NOMO-1 treated with DMSO at 0.1 percent for 48 hours (cell line): Measurements from ENCODE around the gene TDRD12.

ENCODE experiments used
- DNase-seq: peaks from one replicate; lab custom pipeline; 2025; ENCODE audit not compliant: unreplicated experiment; lab: John Stamatoyannopoulos, UW

TDRD12 gene, protein sequence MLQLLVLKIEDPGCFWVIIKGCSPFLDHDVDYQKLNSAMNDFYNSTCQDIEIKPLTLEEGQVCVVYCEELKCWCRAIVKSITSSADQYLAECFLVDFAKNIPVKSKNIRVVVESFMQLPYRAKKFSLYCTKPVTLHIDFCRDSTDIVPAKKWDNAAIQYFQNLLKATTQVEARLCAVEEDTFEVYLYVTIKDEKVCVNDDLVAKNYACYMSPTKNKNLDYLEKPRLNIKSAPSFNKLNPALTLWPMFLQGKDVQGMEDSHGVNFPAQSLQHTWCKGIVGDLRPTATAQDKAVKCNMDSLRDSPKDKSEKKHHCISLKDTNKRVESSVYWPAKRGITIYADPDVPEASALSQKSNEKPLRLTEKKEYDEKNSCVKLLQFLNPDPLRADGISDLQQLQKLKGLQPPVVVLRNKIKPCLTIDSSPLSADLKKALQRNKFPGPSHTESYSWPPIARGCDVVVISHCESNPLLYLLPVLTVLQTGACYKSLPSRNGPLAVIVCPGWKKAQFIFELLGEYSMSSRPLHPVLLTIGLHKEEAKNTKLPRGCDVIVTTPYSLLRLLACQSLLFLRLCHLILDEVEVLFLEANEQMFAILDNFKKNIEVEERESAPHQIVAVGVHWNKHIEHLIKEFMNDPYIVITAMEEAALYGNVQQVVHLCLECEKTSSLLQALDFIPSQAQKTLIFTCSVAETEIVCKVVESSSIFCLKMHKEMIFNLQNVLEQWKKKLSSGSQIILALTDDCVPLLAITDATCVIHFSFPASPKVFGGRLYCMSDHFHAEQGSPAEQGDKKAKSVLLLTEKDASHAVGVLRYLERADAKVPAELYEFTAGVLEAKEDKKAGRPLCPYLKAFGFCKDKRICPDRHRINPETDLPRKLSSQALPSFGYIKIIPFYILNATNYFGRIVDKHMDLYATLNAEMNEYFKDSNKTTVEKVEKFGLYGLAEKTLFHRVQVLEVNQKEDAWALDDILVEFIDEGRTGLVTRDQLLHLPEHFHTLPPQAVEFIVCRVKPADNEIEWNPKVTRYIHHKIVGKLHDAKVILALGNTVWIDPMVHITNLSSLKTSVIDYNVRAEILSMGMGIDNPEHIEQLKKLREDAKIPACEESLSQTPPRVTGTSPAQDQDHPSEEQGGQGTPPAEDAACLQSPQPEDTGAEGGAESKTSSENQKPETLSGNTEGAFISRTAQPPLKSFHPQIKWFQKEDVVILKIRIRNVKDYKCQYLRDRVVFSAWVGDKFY (N-terminal part only)

DNA sequence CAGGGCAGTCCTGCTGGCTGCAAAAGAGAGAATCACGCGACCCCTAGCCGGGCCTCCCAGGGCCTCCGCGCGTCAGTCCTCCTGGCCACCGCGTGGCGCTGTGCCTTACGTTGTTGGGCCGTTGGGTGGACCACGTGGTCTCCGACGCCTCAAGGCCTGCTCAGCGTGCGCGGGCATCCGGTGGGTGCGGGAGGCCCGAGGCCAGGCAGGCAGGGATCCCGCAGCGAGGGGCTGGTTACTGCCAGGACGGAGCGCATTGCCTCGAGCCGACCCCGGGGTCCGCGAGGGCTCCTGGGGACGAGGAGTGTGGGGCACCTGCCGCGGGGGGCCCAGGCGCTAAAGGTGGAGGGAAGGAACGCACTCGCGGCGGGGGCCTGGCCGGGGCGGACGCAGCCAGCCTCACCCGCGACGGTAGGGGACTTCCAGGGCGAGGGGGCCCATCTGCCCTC lies at the start of gene TDRD12:
TSS of gene TDRD12 (plus strand) at position 157 of the 449 bp plus-strand sequence. CDS start 306 bp downstream, outside the sequence.
- no peak for DNase-seq

GRCh38 chr19:32671883-32672593 lies 47.5 kb upstream of the TDRD12 start:
- no peak for DNase-seq

DNA sequence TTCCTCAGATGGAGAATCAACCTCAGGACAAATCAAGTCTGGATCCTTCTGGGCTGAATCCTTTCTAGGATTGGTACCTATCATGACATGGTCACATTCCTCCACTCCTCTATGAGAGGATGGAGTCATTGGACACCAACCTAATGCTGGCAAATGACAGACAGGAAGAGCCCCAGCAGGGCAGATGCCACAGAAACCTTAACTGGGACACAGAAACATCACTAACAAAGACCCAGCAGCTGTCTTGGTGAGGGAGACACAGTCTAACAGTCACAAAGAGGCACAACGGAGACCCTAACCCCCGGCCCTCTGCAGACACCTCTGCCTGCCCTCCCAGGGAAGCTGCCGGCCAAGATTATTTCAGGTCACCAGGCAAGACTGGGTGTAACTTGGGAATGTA lies 46.7 kb upstream of the TDRD12 start:
- no peak for DNase-seq

DNA sequence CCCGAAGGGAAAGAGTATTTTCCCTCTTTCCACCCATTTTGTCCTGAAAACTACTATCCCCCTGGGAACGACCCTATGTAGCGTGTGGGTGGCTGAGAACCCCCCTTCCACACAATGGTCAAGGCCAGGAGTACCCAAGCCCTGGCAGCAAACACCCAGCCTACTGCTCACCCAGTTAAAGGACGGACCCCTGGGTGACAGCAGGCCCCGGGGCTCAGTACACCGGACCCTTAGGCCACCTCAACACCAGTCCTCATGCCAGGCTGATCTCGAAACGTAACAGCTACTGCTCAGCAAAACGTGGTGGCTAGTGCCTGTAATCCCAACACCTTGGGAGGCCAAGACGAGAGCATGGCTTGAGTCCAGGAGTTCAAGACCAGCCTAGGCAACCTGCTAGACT lies 46.0 kb upstream of the TDRD12 start:
- no peak for DNase-seq

GRCh38 chr19:32674153-32674930 lies 45.2 kb upstream of the TDRD12 start:
- no peak for DNase-seq

- peak; percentile 98 for DNase-seq
Observed at GRCh38 chr19:32674931-32675719, 44.4 kb upstream of the TDRD12 start, which contains the start of gene ANKRD27. TSS of gene ANKRD27 (minus strand) at chr19:32675180. CDS start at chr19:32659015, 16,165 bp downstream.

GRCh38 chr19:32675720-32676185 lies 43.8 kb upstream of the TDRD12 start, which contains the start of gene RGS9BP:
TSS of gene RGS9BP (plus strand) at chr19:32675848. CDS start at chr19:32676264, 416 bp downstream.
- DNase-seq: peak; percentile 47

- no peak for DNase-seq
Observed at GRCh38 chr19:32676186-32676894, 43.2 kb upstream of the TDRD12 start.

DNA sequence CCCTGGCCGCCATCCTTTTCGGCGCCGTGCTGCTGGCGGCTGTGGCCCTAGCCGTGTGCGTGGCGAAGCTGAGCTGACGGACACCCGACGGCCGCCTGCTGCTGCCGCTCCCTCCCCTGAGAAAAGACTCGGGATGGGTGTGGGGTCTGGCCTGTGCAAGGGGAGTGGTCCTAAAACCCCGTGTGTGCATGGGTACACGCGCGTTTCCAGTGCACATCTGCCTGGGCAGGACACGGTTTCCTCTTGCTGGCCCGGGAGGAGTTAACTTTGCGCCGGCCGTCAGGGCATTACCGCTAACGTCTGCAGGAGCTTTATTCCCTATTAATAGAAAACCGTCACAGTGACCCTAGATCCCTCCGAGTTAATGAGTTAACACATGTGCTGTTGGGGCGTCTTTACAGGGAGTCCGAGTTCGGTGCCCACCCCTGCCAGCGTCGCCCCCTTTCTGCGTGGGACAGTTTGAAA lies 42.6 kb upstream of the TDRD12 start:
- DNase-seq: no peak

DNA sequence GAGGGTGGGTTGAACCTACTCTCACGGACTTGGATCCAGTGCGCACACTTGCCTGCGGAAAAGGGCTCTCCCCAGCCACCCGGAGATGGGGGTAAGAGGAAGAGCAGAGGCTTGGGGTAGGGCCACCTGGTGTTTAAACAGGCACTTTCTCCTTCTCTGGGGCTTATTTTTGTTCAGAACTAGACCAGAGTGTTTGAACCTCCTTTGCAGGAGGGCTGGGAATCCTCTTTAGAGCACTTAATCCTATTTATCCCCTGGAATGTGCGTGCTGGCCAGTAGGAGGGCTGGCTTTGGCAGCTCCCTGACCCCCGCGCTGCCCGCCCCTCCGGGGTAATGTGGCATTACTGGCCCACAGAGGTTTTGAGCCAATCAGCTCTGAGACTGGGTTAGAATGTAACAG lies 41.9 kb upstream of the TDRD12 start:
- no peak for DNase-seq

DNA sequence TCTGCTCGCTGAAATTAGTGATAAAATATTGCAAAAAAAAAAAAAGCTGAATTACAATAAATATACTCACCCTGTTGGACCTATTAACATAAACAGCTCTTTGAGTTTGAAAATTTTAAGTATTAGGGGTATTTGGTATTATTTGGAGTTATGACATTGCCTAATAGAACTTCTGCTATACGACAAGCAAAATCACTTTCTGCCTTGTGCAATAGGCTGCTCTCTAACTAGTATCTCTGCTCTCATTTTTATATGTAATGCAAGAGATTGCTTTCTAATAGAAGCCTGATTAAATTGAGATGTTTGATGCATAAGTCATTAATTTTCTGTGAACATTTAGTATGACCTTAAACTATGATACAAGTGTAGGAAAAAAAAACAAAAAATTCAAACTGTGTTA lies 38.6 kb upstream of the TDRD12 start:
- peak; percentile 40 for DNase-seq

DNA sequence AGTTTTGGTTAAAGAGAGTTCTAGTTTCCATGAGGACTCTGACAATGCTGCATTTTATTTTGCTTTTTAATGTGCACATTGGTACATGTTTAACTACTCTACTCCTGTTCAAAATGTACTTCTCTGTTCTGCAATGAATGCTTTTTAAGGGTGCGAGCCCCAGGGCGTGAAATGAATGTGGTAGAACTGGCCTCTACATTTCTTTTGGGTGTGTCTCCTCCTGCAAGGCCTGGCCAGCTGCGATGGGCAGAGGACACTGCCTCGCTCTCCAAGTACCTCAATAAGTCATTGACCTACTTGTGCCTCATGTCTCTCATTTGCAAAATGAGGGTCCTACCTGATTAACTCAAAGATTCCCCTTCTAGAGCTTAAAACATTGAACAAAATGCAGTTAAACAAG lies 37.2 kb upstream of the TDRD12 start:
- DNase-seq: no peak

DNA sequence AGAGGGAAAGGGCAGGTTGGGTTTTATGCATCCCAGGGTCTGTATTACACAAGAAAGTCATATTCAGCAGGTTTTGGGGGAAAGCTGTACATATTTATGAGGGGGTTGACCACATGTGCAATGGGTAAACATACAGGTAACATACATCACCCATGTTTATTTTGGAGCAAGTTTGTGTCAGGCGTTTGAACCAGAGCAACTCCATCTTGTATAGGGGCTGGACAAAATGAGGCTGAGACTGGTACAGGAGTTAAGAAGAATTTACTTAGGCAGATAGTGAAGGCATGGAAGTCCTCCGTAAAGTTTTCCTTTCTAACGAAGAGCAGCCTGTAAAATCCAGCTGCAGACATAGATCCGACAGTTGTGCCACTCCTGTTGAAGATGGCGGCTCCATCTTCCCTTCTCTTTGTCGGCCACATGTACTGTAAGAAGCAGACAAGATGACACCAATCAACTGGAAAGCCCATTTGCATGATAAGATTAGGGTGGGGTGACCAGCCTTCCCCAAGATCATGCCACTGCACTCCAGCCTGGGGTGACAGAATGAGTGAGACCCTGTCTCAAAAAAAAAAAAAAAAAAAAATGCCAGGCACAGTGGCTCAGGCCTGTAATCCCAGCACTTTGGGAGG lies 32.6 kb upstream of the TDRD12 start:
- DNase-seq: no peak

GRCh38 chr19:32687681-32688080 lies 31.9 kb upstream of the TDRD12 start:
- no peak for DNase-seq

DNA sequence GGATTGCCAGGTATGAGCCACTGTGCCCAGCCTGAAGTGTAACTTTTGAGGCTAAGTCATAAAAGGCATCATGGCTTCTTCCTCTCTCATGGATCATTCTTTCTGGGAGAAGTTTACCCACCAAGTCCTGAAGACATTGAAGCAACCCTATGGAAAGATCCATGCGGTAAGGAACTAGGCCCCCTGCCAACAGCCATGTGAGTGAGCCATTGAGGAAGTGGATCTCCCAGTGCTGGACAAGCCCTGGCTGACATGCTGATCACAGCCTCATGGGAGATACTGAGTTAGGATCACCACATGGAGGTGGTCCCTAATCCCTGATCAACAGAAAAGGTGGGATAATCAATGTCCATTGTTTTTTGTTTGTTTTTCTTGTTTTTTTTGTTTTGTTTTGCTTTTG lies 31.3 kb upstream of the TDRD12 start:
- no peak for DNase-seq

- DNase-seq: peak; percentile 78
Observed at GRCh38 chr19:32691291-32691951, 28.1 kb upstream of the TDRD12 start, which contains the start of gene NUDT19. TSS of gene NUDT19 (plus strand) at chr19:32691821. CDS start at chr19:32691961, 140 bp downstream.
